Body of pancreas (tissue), 4 donors: ENCODE data around the gene BTN3A1. TPM values are rescaled to one million over a fixed set of nuclear protein-coding genes. Genes with fewer than 3 reads are reported as not detected.

Source experiments
- ATAC-seq: fragments of 150-250 bp; one replicate; pipeline ENCODE4 v1.9.1; 2016
- DNase-seq, 4 donors: peaks; one replicate each; pipeline ENCODE4 v3.0.0-alpha.2; 2019
- H3K27ac ChIP-seq, 4 donors: fragments of 200-600 bp; sonication (generic); 1 replicate in 3 of 4; 2 replicates in 1 of 4; pipeline versions ENCODE4 v1.5.1 to v1.6.1; 2016 to 2019; ENCODE audit warnings: mild to moderate bottlenecking in 1 of 4, mixed read lengths in 1 of 4, moderate library complexity in 1 of 4
- H3K27me3 ChIP-seq, 2 donors: fragments of 200-600 bp; sonication (generic); one replicate each; pipeline ENCODE4 v1.6.0; 2016; ENCODE audit warnings: mild to moderate bottlenecking in 1 of 2
- H3K36me3 ChIP-seq, 2 donors: fragments of 200-600 bp; sonication (generic); replicated peaks in 1 of 2; 2 replicates each; pipeline ENCODE4 v1.5.1; 2016; ENCODE audit warnings: low read depth in 2 of 2; ENCODE audit not compliant: insufficient read depth in 1 of 2
- H3K4me1 ChIP-seq: fragments of 200-600 bp; sonication (generic); one replicate; pipeline ENCODE4 v1.6.0; 2016
- H3K4me3 ChIP-seq, 2 donors: fragments of 200-600 bp; sonication (generic); 1 replicate in 1 of 2; 2 replicates in 1 of 2; pipeline ENCODE4 v1.5.1; 2016 to 2019
- H3K9me3 ChIP-seq, 3 donors: fragments of 200-600 bp; sonication (generic); 1 replicate in 2 of 3; 2 replicates in 1 of 3; pipeline ENCODE4 v1.5.1; 2016
- POLR2A ChIP-seq, 3 donors: fragments of 450-650 bp; IDR thresholded peaks; one replicate each; pipeline ENCODE4 v1.6.1; 2016; ENCODE audit warnings: antibody characterized with exemption in 3 of 3, mild to moderate bottlenecking in 2 of 3
- WGBS, 2 donors: methylation state at CpG; one replicate each; pipeline ENCODE4 v1.1.5; 2017; 5-methylcytosine and 5-hydroxymethylcytosine counted together
- intact Hi-C: fragments of 100-400 bp; cut with DNase I; formaldehyde crosslinking; loops from one replicate; pipeline ENCODE4 v1.15.1; 2023
- total RNA-seq, 2 donors: library from RNA; depleted of rRNA; stranded (reverse); fragments of >200 nt; gene quantifications; one replicate each; pipeline ENCODE4 v1.1.0, GENCODE V29; 2016
- TF ChIP-seq, protein P1 (sequence below), 7 experiments: fragments of 450-650 bp in 4 of 7; fragments of 200-600 bp in 3 of 7; sonication (generic) in 3 of 7; IDR thresholded peaks; one replicate each; pipeline ENCODE4 v1.5.1; 2016 to 2019; ENCODE audit warnings: antibody characterized with exemption in 7 of 7

The BTN3A1 gene
- total RNA-seq, 2 donors from 2014 or later: 9.2 to 11.4 TPM

DNA sequence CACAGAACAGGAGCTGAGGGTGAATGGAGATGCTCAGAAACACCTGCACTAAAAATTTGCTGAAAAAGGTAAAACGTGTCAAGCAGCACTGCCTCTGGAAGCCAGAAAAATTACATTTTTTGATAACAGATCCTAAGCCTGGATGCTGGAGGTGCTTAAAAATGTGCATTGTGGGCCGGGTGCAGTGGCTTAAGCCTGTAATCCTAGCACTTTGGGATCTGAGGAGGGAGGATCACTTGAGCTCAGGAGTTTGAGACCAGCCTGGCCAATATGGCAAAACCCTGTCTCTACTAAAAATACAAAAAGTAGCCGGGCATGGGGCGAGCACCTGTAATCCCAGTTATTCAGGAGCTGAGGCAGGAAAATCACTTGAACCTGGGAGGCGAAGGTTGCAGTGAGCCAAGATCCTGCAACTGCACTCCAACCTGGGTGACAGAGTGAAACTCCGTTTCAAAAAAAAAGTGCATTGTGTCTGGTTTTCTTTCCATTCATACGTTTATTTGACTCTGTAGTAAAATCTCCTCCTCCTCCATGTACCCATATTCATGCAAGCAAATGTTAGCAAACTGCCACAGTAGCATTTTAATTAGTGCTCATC is 587 bp upstream of the BTN3A1 start:
- ATAC-seq (peak; percentile 3), DNase-seq (no peak)
- Histone ChIP-seq H3K4me1 (peaks cover 17% of the 10 kb centered on the region), H3K9me3 (no peaks in the 10 kb centered on the region), H3K27me3 (no peaks in the 10 kb centered on the region), H3K27ac (peak overlapping the region; percentile 77 to 92 (median 86)), H3K36me3 (no peaks in the 10 kb centered on the region), H3K4me3 (peak overlapping the region; percentile 27 to 51)
- intact Hi-C loops: no loop called here
- 22 to 28% methylated on average over 7 of the region's 7 CpGs for WGBS, 2 donors
- no peak for TF ChIP-seq POLR2A (IDR thresholded peaks at IDR 0.05)
- TF ChIP-seq, protein P1, sequence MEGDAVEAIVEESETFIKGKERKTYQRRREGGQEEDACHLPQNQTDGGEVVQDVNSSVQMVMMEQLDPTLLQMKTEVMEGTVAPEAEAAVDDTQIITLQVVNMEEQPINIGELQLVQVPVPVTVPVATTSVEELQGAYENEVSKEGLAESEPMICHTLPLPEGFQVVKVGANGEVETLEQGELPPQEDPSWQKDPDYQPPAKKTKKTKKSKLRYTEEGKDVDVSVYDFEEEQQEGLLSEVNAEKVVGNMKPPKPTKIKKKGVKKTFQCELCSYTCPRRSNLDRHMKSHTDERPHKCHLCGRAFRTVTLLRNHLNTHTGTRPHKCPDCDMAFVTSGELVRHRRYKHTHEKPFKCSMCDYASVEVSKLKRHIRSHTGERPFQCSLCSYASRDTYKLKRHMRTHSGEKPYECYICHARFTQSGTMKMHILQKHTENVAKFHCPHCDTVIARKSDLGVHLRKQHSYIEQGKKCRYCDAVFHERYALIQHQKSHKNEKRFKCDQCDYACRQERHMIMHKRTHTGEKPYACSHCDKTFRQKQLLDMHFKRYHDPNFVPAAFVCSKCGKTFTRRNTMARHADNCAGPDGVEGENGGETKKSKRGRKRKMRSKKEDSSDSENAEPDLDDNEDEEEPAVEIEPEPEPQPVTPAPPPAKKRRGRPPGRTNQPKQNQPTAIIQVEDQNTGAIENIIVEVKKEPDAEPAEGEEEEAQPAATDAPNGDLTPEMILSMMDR (IDR thresholded peaks at IDR 0.05): no peak

DNA sequence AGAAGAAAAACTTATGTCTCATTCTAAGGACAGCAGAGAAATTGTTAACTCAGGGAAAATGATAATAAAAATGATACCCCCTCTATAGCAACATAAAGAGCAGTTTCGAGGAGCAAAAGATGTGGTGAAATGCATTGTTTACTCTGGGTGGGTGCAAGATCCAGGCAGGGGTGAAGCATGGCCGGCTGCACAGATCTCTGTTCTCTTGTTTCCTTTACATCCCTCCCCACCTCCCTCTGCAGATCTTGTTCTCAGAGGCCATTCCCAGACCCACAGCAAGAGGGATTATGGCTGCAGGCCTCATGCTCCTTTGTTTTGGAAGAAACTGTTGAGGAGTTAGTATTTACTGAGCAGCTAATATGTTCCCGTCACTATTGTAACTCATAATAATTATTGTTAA is 1.8 kb downstream of the BTN3A1 start:
- no peaks in the 10 kb centered on the region for H3K36me3 ChIP-seq
- H3K27ac ChIP-seq: no peak overlapping the region
- ATAC-seq: no peak
- peaks cover 17% of the 10 kb centered on the region for H3K4me1 ChIP-seq
- no peaks in the 10 kb centered on the region for H3K27me3 ChIP-seq
- no peak for DNase-seq
- no peak for TF ChIP-seq POLR2A (IDR thresholded peaks at IDR 0.05)
- TF ChIP-seq, protein P1 (IDR thresholded peaks at IDR 0.05): no peak
- 75 to 91% methylated on average over 3 of the region's 3 CpGs for WGBS, 2 donors
- H3K4me3 ChIP-seq: no peak overlapping the region
- intact Hi-C loops: no loop called here
- H3K9me3 ChIP-seq: no peaks in the 10 kb centered on the region

DNA sequence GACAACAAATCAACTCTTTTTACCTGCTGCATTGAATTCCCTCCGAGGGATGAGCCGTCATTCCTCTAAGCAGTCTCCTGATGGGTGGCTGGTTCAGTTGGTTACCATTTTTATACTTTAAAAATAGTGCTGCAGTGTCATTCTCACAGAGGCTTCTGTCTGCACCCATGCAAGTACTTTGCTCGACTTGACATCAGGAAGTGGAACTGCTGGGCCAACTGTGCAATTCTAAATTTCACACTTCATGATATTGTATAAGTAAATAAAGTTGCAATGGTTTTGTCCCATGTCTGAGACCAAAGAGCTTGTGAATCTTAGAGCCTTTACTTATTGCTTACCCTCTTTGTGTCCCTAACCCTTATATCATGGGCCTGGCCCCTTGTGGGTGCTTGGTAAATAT is 2.5 kb downstream of the BTN3A1 start:
- no peaks in the 10 kb centered on the region for H3K36me3 ChIP-seq
- H3K9me3 ChIP-seq: no peaks in the 10 kb centered on the region
- WGBS, 2 donors: 82 to 90% methylated on average over 3 of the region's 3 CpGs
- H3K27me3 ChIP-seq: no peaks in the 10 kb centered on the region
- DNase-seq: no peak
- H3K27ac ChIP-seq: no peak overlapping the region
- TF ChIP-seq, protein P1 (IDR thresholded peaks at IDR 0.05): no peak
- no peak for TF ChIP-seq POLR2A (IDR thresholded peaks at IDR 0.05)
- H3K4me3 ChIP-seq: no peak overlapping the region
- H3K4me1 ChIP-seq: peaks cover 17% of the 10 kb centered on the region
- ATAC-seq: no peak
- intact Hi-C loops: no loop called here

DNA sequence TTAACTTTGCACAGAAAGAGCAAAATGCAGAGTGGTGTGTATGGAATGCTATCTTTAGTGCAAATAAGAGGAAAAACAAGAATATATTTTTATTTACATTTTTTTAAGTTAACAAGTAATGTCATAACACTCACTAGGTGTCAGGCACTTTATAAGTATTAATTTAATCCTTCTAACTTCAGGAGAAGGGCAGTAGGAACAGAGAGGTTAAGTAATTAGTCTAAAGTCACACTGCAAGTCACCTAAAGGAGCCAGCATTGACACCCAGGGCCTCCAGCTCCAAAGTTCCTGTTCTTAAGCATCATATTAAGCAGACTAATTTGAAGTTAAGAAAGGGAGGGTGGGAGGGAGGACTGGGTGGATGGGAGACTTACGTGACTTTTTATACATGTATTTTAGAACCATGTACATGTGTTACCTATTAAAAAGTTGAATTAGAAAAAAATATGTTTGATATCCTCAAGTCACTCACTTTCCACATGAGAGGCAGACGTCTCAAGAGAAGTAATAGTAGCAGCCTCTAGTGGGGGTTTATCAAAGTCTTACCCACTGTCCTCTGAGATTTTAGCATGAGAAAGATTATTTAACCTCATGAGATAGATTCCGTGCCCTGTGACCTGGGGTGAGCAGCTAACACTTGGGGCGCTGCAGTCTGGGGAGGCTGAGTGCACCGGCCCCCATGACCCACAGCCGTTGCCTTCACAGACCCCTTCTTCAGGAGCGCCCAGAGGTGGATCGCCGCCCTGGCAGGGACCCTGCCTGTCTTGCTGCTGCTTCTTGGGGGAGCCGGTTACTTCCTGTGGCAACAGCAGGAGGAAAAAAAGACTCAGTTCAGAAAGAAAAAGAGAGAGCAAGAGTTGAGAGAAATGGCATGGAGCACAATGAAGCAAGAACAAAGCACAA is 7.0 kb downstream of the BTN3A1 start:
- Histone ChIP-seq H3K27ac (no peak overlapping the region), H3K36me3 (peaks cover 0 to 2% of the 10 kb centered on the region in 2 donors), H3K9me3 (no peaks in the 10 kb centered on the region), H3K27me3 (no peaks in the 10 kb centered on the region), H3K4me1 (no peaks in the 10 kb centered on the region), H3K4me3 (no peak overlapping the region)
- DNase-seq (no peak), ATAC-seq (no peak)
- TF ChIP-seq, protein P1 (IDR thresholded peaks at IDR 0.05): no peak
- no peak for TF ChIP-seq POLR2A (IDR thresholded peaks at IDR 0.05)
- 91% methylated on average over 6 to 10 of the region's 10 CpGs for WGBS, 2 donors
- intact Hi-C loops: no loop called here
